HEK293 (cell line): ENCODE measurements around the gene KCNMA1.

Experiments
- CTCF ChIA-PET: fragments of 350-600 bp; formaldehyde crosslinking; extraction: SDS; loops from one replicate; lab custom pipeline; 2021; ENCODE audit warnings: antibody characterized with exemption; lab: Yijun Ruan, JAX
- POLR2A ChIA-PET: fragments of 300-600 bp; formaldehyde crosslinking; extraction: SDS; loops from one replicate; lab custom pipeline; 2020; ENCODE audit warnings: antibody characterized with exemption, inconsistent platforms; lab: Yijun Ruan, JAX
- H3K27ac ChIP-seq: fragments of 200-500 bp; sonication (Bioruptor generic); 2 replicates; pipeline ENCODE4 v1.5.1; 2014; ENCODE audit warnings: low read depth, low read length, control low read depth, inconsistent platforms; ENCODE audit errors: extremely low read depth
- H3K36me3 ChIP-seq, 2 experiments: fragments of 200-500 bp in 1 of 2; sonication (Bioruptor generic) in 1 of 2; 1 replicate in 1 of 2; 2 replicates in 1 of 2; pipeline ENCODE4 v1.5.1; 2014 to 2017; ENCODE audit warnings: inconsistent platforms in 2 of 2, low read length in 2 of 2; ENCODE audit not compliant: control insufficient read depth in 2 of 2, insufficient read depth in 1 of 2
- H3K4me1 ChIP-seq: fragments of 200-500 bp; sonication (Bioruptor generic); 2 replicates; pipeline ENCODE4 v1.5.1; 2014; ENCODE audit warnings: mild to moderate bottlenecking, low read length, inconsistent platforms; ENCODE audit not compliant: control insufficient read depth, insufficient read depth
- H3K4me3 ChIP-seq: 2 replicates; pipeline ENCODE4 v1.5.1; 2011; ENCODE audit warnings: low read depth, mild to moderate bottlenecking, control low read depth, low read length, moderate library complexity
- H3K9me3 ChIP-seq: fragments of 200-500 bp; sonication (Bioruptor generic); 2 replicates; pipeline ENCODE4 v1.5.1; 2014; ENCODE audit warnings: low read depth, low read length, inconsistent platforms; ENCODE audit not compliant: control insufficient read depth, insufficient read depth
- HOXA7 ChIP-seq: sonication (generic); formaldehyde crosslinking; IDR thresholded peaks from 2 replicates; pipeline ENCODE4 v1.8.1; 2022; ENCODE audit warnings: missing genetic modification reagents, borderline replicate concordance
- MEIS1 ChIP-seq: sonication (generic); formaldehyde crosslinking; IDR thresholded peaks from 2 replicates; pipeline ENCODE4 v1.8.1; 2022; ENCODE audit warnings: missing genetic modification reagents, mild to moderate bottlenecking, borderline replicate concordance
- SALL2 ChIP-seq: fragments of 450-650 bp; formaldehyde crosslinking; IDR thresholded peaks from 2 replicates; pipeline ENCODE4 v1.5.0; 2017; ENCODE audit warnings: missing biosample characterization, mild to moderate bottlenecking, missing genetic modification characterization, borderline replicate concordance
- SCRT2 ChIP-seq: fragments of 450-650 bp; formaldehyde crosslinking; IDR thresholded peaks from 2 replicates; pipeline ENCODE4 v1.5.1; 2016; ENCODE audit warnings: missing biosample characterization, missing genetic modification characterization
- ZNF114 ChIP-seq: fragments of 450-650 bp; formaldehyde crosslinking; IDR thresholded peaks from 2 replicates; pipeline ENCODE4 v1.5.0; 2017; ENCODE audit warnings: missing biosample characterization, missing genetic modification characterization
- ZNF146 ChIP-seq: fragments of 450-650 bp; formaldehyde crosslinking; IDR thresholded peaks from 2 replicates; pipeline ENCODE4 v1.5.1; 2016; ENCODE audit warnings: missing biosample characterization, missing genetic modification characterization
- ZNF416 ChIP-seq: fragments of 450-650 bp; formaldehyde crosslinking; IDR thresholded peaks from 2 replicates; pipeline ENCODE4 v1.5.1; 2016; ENCODE audit warnings: missing biosample characterization, missing genetic modification characterization
- ZNF549 ChIP-seq: fragments of 450-650 bp; IDR thresholded peaks from 2 replicates; pipeline ENCODE4 v1.5.1; 2018; ENCODE audit warnings: missing biosample characterization, missing genetic modification characterization, mild to moderate bottlenecking, inconsistent platforms, moderate library complexity
- ZNF610 ChIP-seq: fragments of 450-650 bp; formaldehyde crosslinking; IDR thresholded peaks from 2 replicates; pipeline ENCODE4 v1.5.1; 2016; ENCODE audit warnings: missing biosample characterization, missing genetic modification characterization, borderline replicate concordance
- ZNF626 ChIP-seq: fragments of 450-650 bp; sonication (Bioruptor Pico); formaldehyde crosslinking; IDR thresholded peaks from 2 replicates; pipeline ENCODE4 v1.5.1; 2018; ENCODE audit warnings: missing biosample characterization, missing genetic modification characterization, inconsistent platforms
- ZNF658 ChIP-seq: fragments of 450-650 bp; formaldehyde crosslinking; IDR thresholded peaks from 2 replicates; pipeline ENCODE4; 2016; ENCODE audit warnings: missing biosample characterization, missing genetic modification characterization
- TF ChIP-seq, protein P1 (sequence below): fragments of 450-650 bp; formaldehyde crosslinking; IDR thresholded peaks from 2 replicates; pipeline ENCODE4 v1.5.1; 2016; ENCODE audit warnings: missing biosample characterization, missing genetic modification characterization, borderline replicate concordance
- TF ChIP-seq, protein P2 (sequence below): fragments of 450-650 bp; formaldehyde crosslinking; IDR thresholded peaks from 2 replicates; pipeline ENCODE4; 2016; ENCODE audit warnings: missing biosample characterization, missing genetic modification characterization
- TF ChIP-seq, protein P3 (sequence below): fragments of 450-650 bp; formaldehyde crosslinking; IDR thresholded peaks from 2 replicates; pipeline ENCODE4 v1.5.1; 2016; ENCODE audit warnings: missing biosample characterization, missing genetic modification characterization
- TF ChIP-seq, protein P4 (sequence below): fragments of 450-650 bp; formaldehyde crosslinking; IDR thresholded peaks from 2 replicates; pipeline ENCODE4 v1.5.1; 2017; ENCODE audit warnings: missing biosample characterization, missing genetic modification characterization
- TF ChIP-seq, protein P5 (sequence below): fragments of 450-650 bp; formaldehyde crosslinking; IDR thresholded peaks from 2 replicates; pipeline ENCODE4 v1.5.1; 2016; ENCODE audit warnings: missing biosample characterization, missing genetic modification characterization, borderline replicate concordance
- TF ChIP-seq, protein P6 (sequence below): fragments of 450-650 bp; IDR thresholded peaks from 2 replicates; pipeline ENCODE4 v1.5.1; 2018; ENCODE audit warnings: missing biosample characterization, mild to moderate bottlenecking, missing genetic modification characterization
- TF ChIP-seq, protein P7 (sequence below): fragments of 450-650 bp; formaldehyde crosslinking; IDR thresholded peaks from 2 replicates; pipeline ENCODE4 v1.5.1; 2016; ENCODE audit warnings: missing biosample characterization, missing genetic modification characterization, borderline replicate concordance

Gene KCNMA1

DNA sequence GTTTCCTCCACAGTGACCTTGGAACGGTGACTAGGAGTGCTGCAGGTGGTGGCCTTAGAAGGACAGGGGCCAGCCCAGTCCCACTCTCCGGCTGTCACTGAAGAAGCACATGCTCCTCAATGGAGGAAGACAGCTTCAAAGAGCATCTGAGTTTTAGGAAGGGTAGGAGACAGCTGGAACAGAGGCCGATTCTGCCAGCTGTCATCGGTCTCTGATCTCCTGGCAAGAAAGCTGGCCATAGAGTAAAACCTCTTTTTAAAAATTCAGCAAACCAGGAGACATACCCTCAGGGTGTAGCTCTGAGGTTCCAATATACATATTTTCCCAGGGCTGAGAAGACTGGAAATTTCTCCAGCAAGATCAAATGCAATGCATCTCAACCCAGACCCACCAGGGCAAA is 55.9 kb downstream of the KCNMA1 start (continued):
- TF ChIP-seq, protein P1, sequence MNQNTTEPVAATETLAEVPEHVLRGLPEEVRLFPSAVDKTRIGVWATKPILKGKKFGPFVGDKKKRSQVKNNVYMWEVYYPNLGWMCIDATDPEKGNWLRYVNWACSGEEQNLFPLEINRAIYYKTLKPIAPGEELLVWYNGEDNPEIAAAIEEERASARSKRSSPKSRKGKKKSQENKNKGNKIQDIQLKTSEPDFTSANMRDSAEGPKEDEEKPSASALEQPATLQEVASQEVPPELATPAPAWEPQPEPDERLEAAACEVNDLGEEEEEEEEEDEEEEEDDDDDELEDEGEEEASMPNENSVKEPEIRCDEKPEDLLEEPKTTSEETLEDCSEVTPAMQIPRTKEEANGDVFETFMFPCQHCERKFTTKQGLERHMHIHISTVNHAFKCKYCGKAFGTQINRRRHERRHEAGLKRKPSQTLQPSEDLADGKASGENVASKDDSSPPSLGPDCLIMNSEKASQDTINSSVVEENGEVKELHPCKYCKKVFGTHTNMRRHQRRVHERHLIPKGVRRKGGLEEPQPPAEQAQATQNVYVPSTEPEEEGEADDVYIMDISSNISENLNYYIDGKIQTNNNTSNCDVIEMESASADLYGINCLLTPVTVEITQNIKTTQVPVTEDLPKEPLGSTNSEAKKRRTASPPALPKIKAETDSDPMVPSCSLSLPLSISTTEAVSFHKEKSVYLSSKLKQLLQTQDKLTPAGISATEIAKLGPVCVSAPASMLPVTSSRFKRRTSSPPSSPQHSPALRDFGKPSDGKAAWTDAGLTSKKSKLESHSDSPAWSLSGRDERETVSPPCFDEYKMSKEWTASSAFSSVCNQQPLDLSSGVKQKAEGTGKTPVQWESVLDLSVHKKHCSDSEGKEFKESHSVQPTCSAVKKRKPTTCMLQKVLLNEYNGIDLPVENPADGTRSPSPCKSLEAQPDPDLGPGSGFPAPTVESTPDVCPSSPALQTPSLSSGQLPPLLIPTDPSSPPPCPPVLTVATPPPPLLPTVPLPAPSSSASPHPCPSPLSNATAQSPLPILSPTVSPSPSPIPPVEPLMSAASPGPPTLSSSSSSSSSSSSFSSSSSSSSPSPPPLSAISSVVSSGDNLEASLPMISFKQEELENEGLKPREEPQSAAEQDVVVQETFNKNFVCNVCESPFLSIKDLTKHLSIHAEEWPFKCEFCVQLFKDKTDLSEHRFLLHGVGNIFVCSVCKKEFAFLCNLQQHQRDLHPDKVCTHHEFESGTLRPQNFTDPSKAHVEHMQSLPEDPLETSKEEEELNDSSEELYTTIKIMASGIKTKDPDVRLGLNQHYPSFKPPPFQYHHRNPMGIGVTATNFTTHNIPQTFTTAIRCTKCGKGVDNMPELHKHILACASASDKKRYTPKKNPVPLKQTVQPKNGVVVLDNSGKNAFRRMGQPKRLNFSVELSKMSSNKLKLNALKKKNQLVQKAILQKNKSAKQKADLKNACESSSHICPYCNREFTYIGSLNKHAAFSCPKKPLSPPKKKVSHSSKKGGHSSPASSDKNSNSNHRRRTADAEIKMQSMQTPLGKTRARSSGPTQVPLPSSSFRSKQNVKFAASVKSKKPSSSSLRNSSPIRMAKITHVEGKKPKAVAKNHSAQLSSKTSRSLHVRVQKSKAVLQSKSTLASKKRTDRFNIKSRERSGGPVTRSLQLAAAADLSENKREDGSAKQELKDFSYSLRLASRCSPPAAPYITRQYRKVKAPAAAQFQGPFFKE (tag by site-specific recombination), result no peak
- TF ChIP-seq, protein P2, sequence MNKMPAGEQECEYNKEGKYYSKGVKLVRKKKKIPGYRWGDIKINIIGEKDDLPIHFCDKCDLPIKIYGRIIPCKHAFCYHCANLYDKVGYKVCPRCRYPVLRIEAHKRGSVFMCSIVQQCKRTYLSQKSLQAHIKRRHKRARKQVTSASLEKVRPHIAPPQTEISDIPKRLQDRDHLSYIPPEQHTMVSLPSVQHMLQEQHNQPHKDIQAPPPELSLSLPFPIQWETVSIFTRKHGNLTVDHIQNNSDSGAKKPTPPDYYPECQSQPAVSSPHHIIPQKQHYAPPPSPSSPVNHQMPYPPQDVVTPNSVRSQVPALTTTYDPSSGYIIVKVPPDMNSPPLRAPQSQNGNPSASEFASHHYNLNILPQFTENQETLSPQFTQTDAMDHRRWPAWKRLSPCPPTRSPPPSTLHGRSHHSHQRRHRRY (tag by site-specific recombination), result no peak
- no peak for TF ChIP-seq ZNF146 (tag by site-specific recombination)
- TF ChIP-seq ZNF626 (tag by site-specific recombination), result no peak

DNA sequence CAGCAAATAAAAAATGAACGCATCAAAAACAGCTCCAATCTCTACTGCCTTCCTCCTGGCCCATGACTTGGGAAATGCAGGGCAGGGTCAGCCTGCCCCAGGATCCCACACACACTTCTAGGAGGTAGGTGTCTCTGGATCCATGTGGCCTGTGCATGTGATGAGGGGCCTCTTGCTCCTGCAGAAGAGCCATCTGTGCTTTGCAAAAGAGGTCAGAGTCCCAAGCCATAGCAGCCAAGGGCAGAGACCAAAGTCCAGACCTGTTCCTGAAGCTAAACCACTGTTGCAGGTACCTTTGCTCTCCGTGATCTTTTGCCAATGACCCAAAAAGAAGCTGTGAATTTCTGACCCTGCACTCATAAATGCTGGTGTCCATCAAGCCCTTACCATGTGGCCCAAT is 57.1 kb downstream of the KCNMA1 start:
- H3K27ac ChIP-seq, result no peak overlapping the region
- CTCF ChIA-PET, result interaction anchor here (1.1 to 1.9 kb wide), 3 partner anchors 14 to 329 kb away, joined by 3 to 4 read pairs (median 3); no protein-coding TSS in a partner anchor
- H3K4me3 ChIP-seq, result no peak overlapping the region
- H3K4me1 ChIP-seq, result no peaks in the 10 kb centered on the region
- no peaks in the 10 kb centered on the region for H3K9me3 ChIP-seq
- POLR2A ChIA-PET, result no interaction called here
- no peaks in the 10 kb centered on the region for H3K36me3 ChIP-seq
- TF ChIP-seq ZNF610 (tag by site-specific recombination) (no peak), ZNF114 (tag by site-specific recombination) (no peak), MEIS1 (CRISPR knock-in tag) (no peak), SALL2 (tag by site-specific recombination) (no peak), ZNF416 (tag by site-specific recombination) (no peak), ZNF626 (tag by site-specific recombination) (no peak), ZNF549 (tag by site-specific recombination) (no peak), ZNF658 (tag by site-specific recombination) (no peak), HOXA7 (no peak), SCRT2 (tag by site-specific recombination) (no peak)
- TF ChIP-seq, protein P3, sequence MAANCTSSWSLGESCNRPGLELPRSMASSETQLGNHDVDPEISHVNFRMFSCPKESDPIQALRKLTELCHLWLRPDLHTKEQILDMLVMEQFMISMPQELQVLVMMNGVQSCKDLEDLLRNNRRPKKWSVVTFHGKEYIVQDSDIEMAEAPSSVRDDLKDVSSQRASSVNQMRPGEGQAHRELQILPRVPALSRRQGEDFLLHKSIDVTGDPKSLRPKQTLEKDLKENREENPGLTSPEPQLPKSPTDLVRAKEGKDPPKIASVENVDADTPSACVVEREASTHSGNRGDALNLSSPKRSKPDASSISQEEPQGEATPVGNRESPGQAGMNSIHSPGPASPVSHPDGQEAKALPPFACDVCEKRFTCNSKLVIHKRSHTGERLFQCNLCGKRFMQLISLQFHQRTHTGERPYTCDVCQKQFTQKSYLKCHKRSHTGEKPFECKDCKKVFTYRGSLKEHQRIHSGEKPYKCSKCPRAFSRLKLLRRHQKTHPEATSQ (tag by site-specific recombination), result no peak
- TF ChIP-seq, protein P4, sequence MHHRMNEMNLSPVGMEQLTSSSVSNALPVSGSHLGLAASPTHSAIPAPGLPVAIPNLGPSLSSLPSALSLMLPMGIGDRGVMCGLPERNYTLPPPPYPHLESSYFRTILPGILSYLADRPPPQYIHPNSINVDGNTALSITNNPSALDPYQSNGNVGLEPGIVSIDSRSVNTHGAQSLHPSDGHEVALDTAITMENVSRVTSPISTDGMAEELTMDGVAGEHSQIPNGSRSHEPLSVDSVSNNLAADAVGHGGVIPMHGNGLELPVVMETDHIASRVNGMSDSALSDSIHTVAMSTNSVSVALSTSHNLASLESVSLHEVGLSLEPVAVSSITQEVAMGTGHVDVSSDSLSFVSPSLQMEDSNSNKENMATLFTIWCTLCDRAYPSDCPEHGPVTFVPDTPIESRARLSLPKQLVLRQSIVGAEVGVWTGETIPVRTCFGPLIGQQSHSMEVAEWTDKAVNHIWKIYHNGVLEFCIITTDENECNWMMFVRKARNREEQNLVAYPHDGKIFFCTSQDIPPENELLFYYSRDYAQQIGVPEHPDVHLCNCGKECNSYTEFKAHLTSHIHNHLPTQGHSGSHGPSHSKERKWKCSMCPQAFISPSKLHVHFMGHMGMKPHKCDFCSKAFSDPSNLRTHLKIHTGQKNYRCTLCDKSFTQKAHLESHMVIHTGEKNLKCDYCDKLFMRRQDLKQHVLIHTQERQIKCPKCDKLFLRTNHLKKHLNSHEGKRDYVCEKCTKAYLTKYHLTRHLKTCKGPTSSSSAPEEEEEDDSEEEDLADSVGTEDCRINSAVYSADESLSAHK (tag by site-specific recombination), result no peak
- TF ChIP-seq, protein P5, sequence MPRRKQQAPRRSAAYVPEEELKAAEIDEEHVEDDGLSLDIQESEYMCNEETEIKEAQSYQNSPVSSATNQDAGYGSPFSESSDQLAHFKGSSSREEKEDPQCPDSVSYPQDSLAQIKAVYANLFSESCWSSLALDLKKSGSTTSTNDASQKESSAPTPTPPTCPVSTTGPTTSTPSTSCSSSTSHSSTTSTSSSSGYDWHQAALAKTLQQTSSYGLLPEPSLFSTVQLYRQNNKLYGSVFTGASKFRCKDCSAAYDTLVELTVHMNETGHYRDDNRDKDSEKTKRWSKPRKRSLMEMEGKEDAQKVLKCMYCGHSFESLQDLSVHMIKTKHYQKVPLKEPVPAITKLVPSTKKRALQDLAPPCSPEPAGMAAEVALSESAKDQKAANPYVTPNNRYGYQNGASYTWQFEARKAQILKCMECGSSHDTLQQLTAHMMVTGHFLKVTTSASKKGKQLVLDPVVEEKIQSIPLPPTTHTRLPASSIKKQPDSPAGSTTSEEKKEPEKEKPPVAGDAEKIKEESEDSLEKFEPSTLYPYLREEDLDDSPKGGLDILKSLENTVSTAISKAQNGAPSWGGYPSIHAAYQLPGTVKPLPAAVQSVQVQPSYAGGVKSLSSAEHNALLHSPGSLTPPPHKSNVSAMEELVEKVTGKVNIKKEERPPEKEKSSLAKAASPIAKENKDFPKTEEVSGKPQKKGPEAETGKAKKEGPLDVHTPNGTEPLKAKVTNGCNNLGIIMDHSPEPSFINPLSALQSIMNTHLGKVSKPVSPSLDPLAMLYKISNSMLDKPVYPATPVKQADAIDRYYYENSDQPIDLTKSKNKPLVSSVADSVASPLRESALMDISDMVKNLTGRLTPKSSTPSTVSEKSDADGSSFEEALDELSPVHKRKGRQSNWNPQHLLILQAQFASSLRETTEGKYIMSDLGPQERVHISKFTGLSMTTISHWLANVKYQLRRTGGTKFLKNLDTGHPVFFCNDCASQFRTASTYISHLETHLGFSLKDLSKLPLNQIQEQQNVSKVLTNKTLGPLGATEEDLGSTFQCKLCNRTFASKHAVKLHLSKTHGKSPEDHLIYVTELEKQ (tag by site-specific recombination), result no peak
- TF ChIP-seq, protein P6, sequence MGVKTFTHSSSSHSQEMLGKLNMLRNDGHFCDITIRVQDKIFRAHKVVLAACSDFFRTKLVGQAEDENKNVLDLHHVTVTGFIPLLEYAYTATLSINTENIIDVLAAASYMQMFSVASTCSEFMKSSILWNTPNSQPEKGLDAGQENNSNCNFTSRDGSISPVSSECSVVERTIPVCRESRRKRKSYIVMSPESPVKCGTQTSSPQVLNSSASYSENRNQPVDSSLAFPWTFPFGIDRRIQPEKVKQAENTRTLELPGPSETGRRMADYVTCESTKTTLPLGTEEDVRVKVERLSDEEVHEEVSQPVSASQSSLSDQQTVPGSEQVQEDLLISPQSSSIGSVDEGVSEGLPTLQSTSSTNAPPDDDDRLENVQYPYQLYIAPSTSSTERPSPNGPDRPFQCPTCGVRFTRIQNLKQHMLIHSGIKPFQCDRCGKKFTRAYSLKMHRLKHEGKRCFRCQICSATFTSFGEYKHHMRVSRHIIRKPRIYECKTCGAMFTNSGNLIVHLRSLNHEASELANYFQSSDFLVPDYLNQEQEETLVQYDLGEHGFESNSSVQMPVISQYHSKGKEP (tag by site-specific recombination), result no peak
- TF ChIP-seq, protein P7, sequence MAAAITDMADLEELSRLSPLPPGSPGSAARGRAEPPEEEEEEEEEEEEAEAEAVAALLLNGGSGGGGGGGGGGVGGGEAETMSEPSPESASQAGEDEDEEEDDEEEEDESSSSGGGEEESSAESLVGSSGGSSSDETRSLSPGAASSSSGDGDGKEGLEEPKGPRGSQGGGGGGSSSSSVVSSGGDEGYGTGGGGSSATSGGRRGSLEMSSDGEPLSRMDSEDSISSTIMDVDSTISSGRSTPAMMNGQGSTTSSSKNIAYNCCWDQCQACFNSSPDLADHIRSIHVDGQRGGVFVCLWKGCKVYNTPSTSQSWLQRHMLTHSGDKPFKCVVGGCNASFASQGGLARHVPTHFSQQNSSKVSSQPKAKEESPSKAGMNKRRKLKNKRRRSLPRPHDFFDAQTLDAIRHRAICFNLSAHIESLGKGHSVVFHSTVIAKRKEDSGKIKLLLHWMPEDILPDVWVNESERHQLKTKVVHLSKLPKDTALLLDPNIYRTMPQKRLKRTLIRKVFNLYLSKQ, result no peak
